Gastroesophageal sphincter (tissue), 3 donors: ENCODE data around the gene FBXL4.

Experiments used
- EP300 ChIP-seq: sonication (generic); formaldehyde crosslinking; IDR thresholded peaks from one replicate; pipeline ENCODE4 v1.6.1; 2017; ENCODE audit warnings: antibody characterized with exemption, mild to moderate bottlenecking
- POLR2A ChIP-seq, 2 donors: fragments of 450-650 bp; IDR thresholded peaks; one replicate each; pipeline ENCODE4 v1.6.1; 2017; ENCODE audit warnings: antibody characterized with exemption in 2 of 2, mild to moderate bottlenecking in 2 of 2, moderate library complexity in 1 of 2
- POLR2AphosphoS5 ChIP-seq: sonication (generic); formaldehyde crosslinking; IDR thresholded peaks from one replicate; pipeline ENCODE4 v1.6.1; 2017; ENCODE audit warnings: antibody characterized with exemption
- TF ChIP-seq, protein P1 (sequence below), 4 experiments: fragments of 200-600 bp in 2 of 4; fragments of 450-650 bp in 2 of 4; sonication (generic) in 1 of 4; IDR thresholded peaks; one replicate each; pipeline ENCODE4 v1.5.1; 2017 to 2019; ENCODE audit warnings: antibody characterized with exemption in 4 of 4, mild to moderate bottlenecking in 2 of 4, moderate library complexity in 2 of 4

DNA sequence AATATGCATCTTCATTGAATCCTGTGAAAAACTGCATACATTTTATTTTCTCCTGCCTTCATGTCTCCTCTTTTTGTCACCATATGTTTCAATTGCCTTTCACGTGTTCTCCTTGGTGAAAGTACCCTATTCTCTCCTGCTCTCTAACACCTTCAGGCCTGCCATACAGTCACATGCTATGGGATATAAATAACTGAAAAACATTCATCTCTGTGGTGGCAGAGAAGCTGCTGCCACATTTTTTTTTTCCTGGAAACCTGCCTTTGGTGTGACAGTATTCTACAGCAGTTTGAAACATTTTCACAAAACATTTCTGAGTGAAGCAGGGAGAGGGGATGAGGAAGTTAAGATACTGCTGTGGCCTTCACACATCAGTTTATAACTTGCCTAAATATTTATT, 44.8 kb upstream of the FBXL4 start:
- TF ChIP-seq, protein P1, sequence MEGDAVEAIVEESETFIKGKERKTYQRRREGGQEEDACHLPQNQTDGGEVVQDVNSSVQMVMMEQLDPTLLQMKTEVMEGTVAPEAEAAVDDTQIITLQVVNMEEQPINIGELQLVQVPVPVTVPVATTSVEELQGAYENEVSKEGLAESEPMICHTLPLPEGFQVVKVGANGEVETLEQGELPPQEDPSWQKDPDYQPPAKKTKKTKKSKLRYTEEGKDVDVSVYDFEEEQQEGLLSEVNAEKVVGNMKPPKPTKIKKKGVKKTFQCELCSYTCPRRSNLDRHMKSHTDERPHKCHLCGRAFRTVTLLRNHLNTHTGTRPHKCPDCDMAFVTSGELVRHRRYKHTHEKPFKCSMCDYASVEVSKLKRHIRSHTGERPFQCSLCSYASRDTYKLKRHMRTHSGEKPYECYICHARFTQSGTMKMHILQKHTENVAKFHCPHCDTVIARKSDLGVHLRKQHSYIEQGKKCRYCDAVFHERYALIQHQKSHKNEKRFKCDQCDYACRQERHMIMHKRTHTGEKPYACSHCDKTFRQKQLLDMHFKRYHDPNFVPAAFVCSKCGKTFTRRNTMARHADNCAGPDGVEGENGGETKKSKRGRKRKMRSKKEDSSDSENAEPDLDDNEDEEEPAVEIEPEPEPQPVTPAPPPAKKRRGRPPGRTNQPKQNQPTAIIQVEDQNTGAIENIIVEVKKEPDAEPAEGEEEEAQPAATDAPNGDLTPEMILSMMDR (IDR thresholded peaks at IDR 0.05), result no peak
- TF ChIP-seq POLR2AphosphoS5, result no peak
- TF ChIP-seq POLR2A (IDR thresholded peaks at IDR 0.05), result no peak
- no peak for TF ChIP-seq EP300
